Hepatocyte (in vitro differentiated cells): ENCODE data around the gene TRAPPC14. TPM values are rescaled to one million over a fixed set of nuclear protein-coding genes. Genes with fewer than 3 reads are reported as not detected.
A peak's percentile ranks its signal among the peaks of the same experiment; 100 is the strongest.

Experiments used
- DNase-seq: peaks from one replicate; pipeline ENCODE4 v3.0.0-alpha.2; 2016; ENCODE audit warnings: low spot score
- H2AFZ ChIP-seq: fragments of 200-600 bp; sonication (generic); 2 replicates; pipeline ENCODE4 v1.6.0; 2016; ENCODE audit warnings: antibody characterized with exemption, mild to moderate bottlenecking
- H3K27ac ChIP-seq: fragments of 200-600 bp; sonication (generic); 2 replicates; pipeline ENCODE4 v1.5.1; 2016; ENCODE audit warnings: mild to moderate bottlenecking
- H3K27me3 ChIP-seq: fragments of 200-600 bp; sonication (generic); 2 replicates; pipeline ENCODE4 v1.6.1; 2016
- H3K36me3 ChIP-seq: fragments of 200-600 bp; sonication (generic); replicated peaks from 2 replicates; pipeline ENCODE4 v1.5.1; 2016; ENCODE audit warnings: low read depth; ENCODE audit not compliant: insufficient read depth
- H3K4me1 ChIP-seq: fragments of 200-600 bp; sonication (generic); 2 replicates; pipeline ENCODE4 v1.5.1; 2016; ENCODE audit warnings: mild to moderate bottlenecking, moderate library complexity; ENCODE audit not compliant: insufficient read depth
- H3K4me2 ChIP-seq: fragments of 200-600 bp; sonication (generic); 2 replicates; pipeline ENCODE4 v1.6.0; 2016
- H3K4me3 ChIP-seq: fragments of 200-600 bp; sonication (generic); 2 replicates; pipeline ENCODE4 v1.5.1; 2016; ENCODE audit warnings: mild to moderate bottlenecking
- H3K79me2 ChIP-seq: fragments of 200-600 bp; sonication (generic); 2 replicates; pipeline ENCODE4 v1.6.0; 2017; ENCODE audit warnings: mild to moderate bottlenecking
- H3K9me2 ChIP-seq: fragments of 200-600 bp; sonication (generic); replicated peaks from 2 replicates; pipeline ENCODE4 v1.6.0; 2017; ENCODE audit warnings: mild to moderate bottlenecking; ENCODE audit not compliant: insufficient read depth
- H3K9me3 ChIP-seq: fragments of 200-600 bp; sonication (generic); 2 replicates; pipeline ENCODE4 v1.5.1; 2016; ENCODE audit warnings: low read depth, mild to moderate bottlenecking
- H4K20me1 ChIP-seq: fragments of 200-600 bp; sonication (generic); 2 replicates; pipeline ENCODE4 v1.6.0; 2016; ENCODE audit warnings: mild to moderate bottlenecking; ENCODE audit not compliant: insufficient read depth, poor library complexity, severe bottlenecking
- EZH2 ChIP-seq: fragments of 200-600 bp; sonication (generic); IDR thresholded peaks from 2 replicates; pipeline ENCODE4 v1.6.1; 2016; ENCODE audit warnings: antibody characterized with exemption, mild to moderate bottlenecking, borderline replicate concordance
- EZH2phosphoT487 ChIP-seq: fragments of 200-600 bp; sonication (generic); IDR thresholded peaks from one replicate; pipeline ENCODE4 v1.6.1; 2018; ENCODE audit warnings: antibody characterized with exemption, mild to moderate bottlenecking, low read depth, moderate library complexity; ENCODE audit not compliant: unreplicated experiment, severe bottlenecking
- WGBS: methylation state at CpG from one replicate; pipeline ENCODE4 v1.1.6; 2016; ENCODE audit warnings: low lambda C conversion rate; ENCODE audit errors: missing lambda C conversion rate; 5-methylcytosine and 5-hydroxymethylcytosine counted together
- polyA plus RNA-seq: library from polyadenylated mRNA; unstranded; fragments of >200 nt; fragmentation: Nextera tagmentation; extraction: Ambion mirVana; gene quantifications from 2 replicates; pipeline ENCODE4 v1.2.1, GENCODE V29; 2016
- total RNA-seq: library from RNA; depleted of rRNA; stranded (reverse); fragments of >200 nt; gene quantifications from 2 replicates; pipeline ENCODE4 v1.2.3, GENCODE V29; 2014
- TF ChIP-seq, protein P1 (sequence below): fragments of 200-600 bp; sonication (generic); IDR thresholded peaks from 2 replicates; pipeline ENCODE4 v1.5.1; 2016; ENCODE audit warnings: antibody characterized with exemption, mild to moderate bottlenecking; ENCODE audit not compliant: poor library complexity

TRAPPC14 gene
- total and polyA plus RNA-seq, 2 experiments from 2014 or later, result 14.7 to 18.5 TPM

DNA sequence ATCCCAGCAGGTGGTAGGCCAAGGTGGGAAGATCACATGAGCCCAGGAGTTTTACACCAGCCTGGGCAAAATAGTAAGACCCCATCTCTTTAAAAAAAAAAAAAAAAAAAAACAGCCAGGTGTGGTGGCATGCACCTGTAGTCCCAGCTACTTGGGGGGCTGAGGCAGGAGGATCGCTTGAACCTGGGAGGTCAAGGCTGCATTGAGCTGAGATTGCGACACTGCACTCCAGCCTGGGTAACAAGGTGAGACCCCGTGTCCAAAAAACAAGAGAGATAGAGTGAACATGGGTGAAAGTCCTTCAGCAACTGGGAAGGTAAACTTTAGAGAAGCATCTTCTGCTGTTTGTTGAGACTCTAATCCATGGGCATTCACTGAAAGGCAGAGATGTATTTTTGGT, 16.1 kb downstream of the TRAPPC14 start:
- Histone ChIP-seq H3K4me1 (no peaks in the 10 kb centered on the region), H4K20me1 (no peaks in the 10 kb centered on the region), H3K4me2 (no peak overlapping the region), H2AFZ (no peak overlapping the region), H3K9me2 (no peaks in the 10 kb centered on the region), H3K9me3 (no peaks in the 10 kb centered on the region), H3K27ac (no peak overlapping the region), H3K36me3 (no peaks in the 10 kb centered on the region), H3K27me3 (no peaks in the 10 kb centered on the region), H3K79me2 (no peaks in the 10 kb centered on the region), H3K4me3 (no peak overlapping the region)
- 96% methylated on average over 3 of the region's 3 CpGs for WGBS
- DNase-seq, result no peak
- TF ChIP-seq, protein P1, sequence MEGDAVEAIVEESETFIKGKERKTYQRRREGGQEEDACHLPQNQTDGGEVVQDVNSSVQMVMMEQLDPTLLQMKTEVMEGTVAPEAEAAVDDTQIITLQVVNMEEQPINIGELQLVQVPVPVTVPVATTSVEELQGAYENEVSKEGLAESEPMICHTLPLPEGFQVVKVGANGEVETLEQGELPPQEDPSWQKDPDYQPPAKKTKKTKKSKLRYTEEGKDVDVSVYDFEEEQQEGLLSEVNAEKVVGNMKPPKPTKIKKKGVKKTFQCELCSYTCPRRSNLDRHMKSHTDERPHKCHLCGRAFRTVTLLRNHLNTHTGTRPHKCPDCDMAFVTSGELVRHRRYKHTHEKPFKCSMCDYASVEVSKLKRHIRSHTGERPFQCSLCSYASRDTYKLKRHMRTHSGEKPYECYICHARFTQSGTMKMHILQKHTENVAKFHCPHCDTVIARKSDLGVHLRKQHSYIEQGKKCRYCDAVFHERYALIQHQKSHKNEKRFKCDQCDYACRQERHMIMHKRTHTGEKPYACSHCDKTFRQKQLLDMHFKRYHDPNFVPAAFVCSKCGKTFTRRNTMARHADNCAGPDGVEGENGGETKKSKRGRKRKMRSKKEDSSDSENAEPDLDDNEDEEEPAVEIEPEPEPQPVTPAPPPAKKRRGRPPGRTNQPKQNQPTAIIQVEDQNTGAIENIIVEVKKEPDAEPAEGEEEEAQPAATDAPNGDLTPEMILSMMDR, result no peak
- no peak for TF ChIP-seq EZH2phosphoT487
- TF ChIP-seq EZH2, result no peak

DNA sequence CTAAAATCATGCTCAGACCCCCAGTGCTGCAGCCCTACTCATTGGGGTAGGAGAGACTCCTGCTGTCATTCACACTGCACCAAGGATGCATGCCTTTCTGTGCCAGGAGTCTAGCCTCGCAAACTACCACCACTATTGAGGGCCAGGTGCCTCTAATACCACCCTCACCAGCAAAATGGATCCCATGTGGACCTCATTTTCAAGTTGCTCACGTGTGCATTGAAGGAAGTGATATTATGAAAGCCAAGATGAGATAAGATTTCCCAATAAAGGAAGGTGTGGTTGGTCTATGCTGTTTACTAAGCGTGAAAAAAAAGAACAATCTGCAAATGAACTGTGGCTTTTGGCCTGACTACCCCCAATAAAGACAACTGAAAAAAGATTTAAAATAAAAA, 17.0 kb downstream of the TRAPPC14 start:
- H2AFZ ChIP-seq, result no peak overlapping the region
- no peaks in the 10 kb centered on the region for H4K20me1 ChIP-seq
- no peaks in the 10 kb centered on the region for H3K9me2 ChIP-seq
- no peak overlapping the region for H3K4me2 ChIP-seq
- TF ChIP-seq, protein P1, result no peak
- H3K36me3 ChIP-seq, result no peaks in the 10 kb centered on the region
- no peaks in the 10 kb centered on the region for H3K27me3 ChIP-seq
- no peaks in the 10 kb centered on the region for H3K9me3 ChIP-seq
- 62% methylated on average over 3 of the region's 3 CpGs for WGBS
- H3K27ac ChIP-seq, result peak overlapping the region; percentile 70
- H3K79me2 ChIP-seq, result no peaks in the 10 kb centered on the region
- H3K4me1 ChIP-seq, result no peaks in the 10 kb centered on the region
- no peak overlapping the region for H3K4me3 ChIP-seq
- DNase-seq, result no peak

DNA sequence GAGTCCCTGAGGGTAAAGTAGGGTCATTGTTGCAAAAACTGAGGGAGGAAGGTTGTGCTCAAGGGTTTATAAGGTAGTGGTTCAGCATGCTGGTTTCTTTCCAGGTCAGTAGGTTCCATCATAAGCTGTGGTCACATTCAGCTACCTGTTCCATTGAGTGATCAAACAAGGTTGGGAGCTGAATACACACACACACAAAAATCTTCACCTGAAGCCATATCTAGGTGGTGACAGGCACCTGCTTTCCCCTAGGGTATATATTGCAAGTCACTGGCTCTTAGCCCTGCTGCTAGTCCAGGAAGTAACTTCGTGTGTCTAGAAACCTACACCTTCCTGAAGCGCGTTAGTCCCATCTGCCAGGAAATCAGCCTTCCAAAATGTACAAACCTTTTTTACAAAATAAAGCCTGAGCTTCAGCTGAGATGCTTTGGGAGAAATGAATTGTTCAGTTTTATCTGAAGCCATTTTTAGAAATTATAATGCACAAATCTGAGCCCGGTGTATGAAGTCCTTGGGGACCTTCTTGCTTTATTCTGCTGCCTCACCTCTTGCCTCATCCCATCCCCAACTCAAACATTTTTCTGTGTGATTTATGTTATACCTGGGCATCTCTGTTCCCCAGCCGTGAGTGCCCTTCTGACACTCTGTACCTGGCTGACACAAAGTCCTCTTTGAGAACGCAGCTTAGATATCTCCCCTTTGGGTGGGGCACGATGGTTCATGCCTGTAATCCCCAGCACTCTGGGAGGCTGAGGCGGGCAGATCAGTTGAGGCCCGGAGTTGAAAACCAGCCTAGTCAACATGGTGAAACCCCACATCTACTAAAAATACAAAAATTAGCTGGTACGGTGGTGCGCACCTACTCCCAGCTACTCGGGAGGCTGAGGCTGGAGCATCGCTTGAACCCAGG, 20.4 kb downstream of the TRAPPC14 start:
- no peak overlapping the region for H3K4me3 ChIP-seq
- no peaks in the 10 kb centered on the region for H3K27me3 ChIP-seq
- H3K36me3 ChIP-seq, result no peaks in the 10 kb centered on the region
- H3K79me2 ChIP-seq, result no peaks in the 10 kb centered on the region
- H3K4me2 ChIP-seq, result no peak overlapping the region
- H3K9me2 ChIP-seq, result no peaks in the 10 kb centered on the region
- H2AFZ ChIP-seq, result no peak overlapping the region
- no peaks in the 10 kb centered on the region for H3K4me1 ChIP-seq
- TF ChIP-seq, protein P1, result no peak
- TF ChIP-seq EZH2phosphoT487, result no peak
- no peak for TF ChIP-seq EZH2
- no peak for DNase-seq
- H4K20me1 ChIP-seq, result no peaks in the 10 kb centered on the region
- H3K27ac ChIP-seq, result no peak overlapping the region
- no peaks in the 10 kb centered on the region for H3K9me3 ChIP-seq
- 91% methylated on average over 13 of the region's 13 CpGs for WGBS
